DND-41 (cell line): ENCODE data around the gene MAST4.
A peak's percentile ranks its signal among the peaks of the same experiment; 100 is the strongest.

Source experiments
- CTCF ChIP-seq: IDR thresholded peaks from 2 replicates; pipeline ENCODE4 v1.5.1; 2012; ENCODE audit warnings: borderline replicate concordance, low read length, moderate library complexity, mild to moderate bottlenecking; ENCODE audit not compliant: poor library complexity, severe bottlenecking; ENCODE audit errors: extremely low read depth
- EZH2 ChIP-seq: IDR thresholded peaks from 3 replicates; pipeline ENCODE4 v1.6.1; 2012; ENCODE audit warnings: borderline replicate concordance, low read depth, mild to moderate bottlenecking, moderate library complexity, low read length, inconsistent platforms; ENCODE audit not compliant: severe bottlenecking

DNA sequence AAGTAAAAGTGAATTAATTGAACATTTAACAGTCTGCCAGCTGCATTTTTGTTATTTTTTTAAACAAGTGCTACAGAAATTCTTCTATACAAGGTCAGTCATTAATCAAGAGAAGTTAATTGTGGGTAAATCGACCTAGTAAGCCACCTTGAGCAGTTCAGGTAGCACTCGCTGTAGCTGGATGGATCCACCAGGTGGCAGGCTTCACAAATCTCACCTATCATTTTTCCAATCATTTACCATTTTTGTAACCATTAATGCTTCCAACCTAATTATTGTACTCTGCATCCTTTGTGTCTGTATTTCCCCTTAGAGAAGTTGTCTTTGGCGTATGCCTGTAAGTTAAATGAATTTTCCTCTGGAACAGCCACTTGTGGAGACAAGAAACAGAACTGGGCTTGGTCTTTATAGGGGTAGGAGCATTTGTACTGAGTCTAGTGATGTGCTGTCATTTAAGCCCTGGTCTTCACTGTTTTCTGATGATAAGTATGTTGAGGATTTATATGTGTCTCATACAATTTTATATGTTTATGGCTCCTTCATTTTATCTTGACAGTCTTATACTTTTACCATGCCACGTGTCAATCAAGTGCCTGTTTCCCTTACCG is 560.9 kb downstream of the MAST4 start:
- TF ChIP-seq CTCF (peak; percentile 94), EZH2 (no peak)
